Erythroblast (primary cell): ENCODE results near the gene TNFSF12.

Experiments used
- DNase-seq, 2 experiments: peaks; one replicate each; lab custom pipeline; 2025; lab: John Stamatoyannopoulos, UW
- GATA1 ChIP-seq: IDR thresholded peaks from 2 replicates; pipeline ENCODE4 v1.6.1; 2011; ENCODE audit warnings: low read depth, mild to moderate bottlenecking, control low read depth, low read length, moderate library complexity
- POLR2A ChIP-seq: IDR thresholded peaks from 2 replicates; pipeline ENCODE4 v1.6.1; 2011; ENCODE audit warnings: mild to moderate bottlenecking, low read length

TNFSF12 gene

GRCh38 chr17:7548585-7549400 is at the start of gene TNFSF12:
TSS of gene TNFSF12 (plus strand) at chr17:7549058. CDS start at chr17:7549154, 96 bp downstream.
- DNase-seq: peak in 1 of 2 experiments; percentile 35
- no peak for TF ChIP-seq GATA1
- TF ChIP-seq POLR2A: no peak

- no peak for DNase-seq
- TF ChIP-seq POLR2A: no peak
- no peak for TF ChIP-seq GATA1
Observed at GRCh38 chr17:7499161-7499560, 49.7 kb upstream of the TNFSF12 start.

- no peak for DNase-seq
- TF ChIP-seq POLR2A (no peak), GATA1 (no peak)
Observed at GRCh38 chr17:7501729-7502128, 47.1 kb upstream of the TNFSF12 start.

GRCh38 chr17:7502171-7502847 is 46.5 kb upstream of the TNFSF12 start:
- no peak for DNase-seq
- TF ChIP-seq POLR2A: no peak
- no peak for TF ChIP-seq GATA1

GRCh38 chr17:7502987-7503386 is 45.9 kb upstream of the TNFSF12 start:
- no peak for TF ChIP-seq GATA1
- no peak for TF ChIP-seq POLR2A
- peak; percentile 26 to 45 for DNase-seq

- TF ChIP-seq GATA1: no peak
- no peak for TF ChIP-seq POLR2A
- no peak for DNase-seq
Observed at GRCh38 chr17:7503521-7503920, 45.3 kb upstream of the TNFSF12 start.

- no peak for TF ChIP-seq POLR2A
- TF ChIP-seq GATA1: no peak
- DNase-seq: no peak
Observed at GRCh38 chr17:7508145-7508544, 40.7 kb upstream of the TNFSF12 start.

GRCh38 chr17:7508846-7509245 is 40.0 kb upstream of the TNFSF12 start:
- DNase-seq: no peak
- no peak for TF ChIP-seq GATA1
- TF ChIP-seq POLR2A: no peak

GRCh38 chr17:7509937-7510336 is 38.9 kb upstream of the TNFSF12 start:
- peak; percentile 66 to 71 for DNase-seq
- TF ChIP-seq POLR2A: no peak
- TF ChIP-seq GATA1: no peak

GRCh38 chr17:7511108-7511507 is 37.8 kb upstream of the TNFSF12 start:
- no peak for TF ChIP-seq GATA1

GRCh38 chr17:7512105-7512504 is 36.8 kb upstream of the TNFSF12 start:
- DNase-seq: no peak
- no peak for TF ChIP-seq POLR2A
- no peak for TF ChIP-seq GATA1

More at GRCh38 chr17:7511108-7511507, 37.8 kb upstream of the TNFSF12 start:
- DNase-seq: peak in 1 of 2 experiments; percentile 46

GRCh38 chr17:7512824-7513540 is 35.9 kb upstream of the TNFSF12 start:
- TF ChIP-seq GATA1 (no peak), POLR2A (no peak)
- no peak for DNase-seq

- no peak for DNase-seq
- no peak for TF ChIP-seq POLR2A
- no peak for TF ChIP-seq GATA1
Observed at GRCh38 chr17:7513850-7514419, 34.9 kb upstream of the TNFSF12 start.
